Measurements from ENCODE around the gene FAAP20. TPM values are rescaled to one million over a fixed set of nuclear protein-coding genes. Genes with fewer than 3 reads are reported as not detected.

The FAAP20 gene
- polyA plus RNA-seq, 2 of the 4 experiments (the other 2 are of a cell fraction) = 5.1 to 26.0 TPM

DNA sequence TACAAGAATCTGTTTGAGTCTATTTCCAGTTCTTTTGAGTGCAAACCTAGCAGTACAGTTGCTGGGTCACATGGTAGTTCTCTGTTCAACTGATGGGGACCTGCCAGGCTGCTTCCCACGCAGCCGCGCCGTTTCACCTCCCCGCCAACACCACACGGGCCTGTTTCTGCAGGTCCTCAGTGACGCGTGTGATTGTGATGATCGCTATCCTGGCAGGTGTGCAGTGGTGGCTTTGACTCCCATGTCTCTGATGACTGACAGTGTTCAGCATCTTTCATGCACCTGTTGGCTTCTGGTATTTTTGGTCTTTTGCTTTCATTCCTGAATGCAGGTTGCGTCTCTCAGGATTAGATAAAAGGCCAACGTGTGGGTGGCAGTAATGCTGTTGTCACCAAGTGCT is 41.6 kb downstream of the FAAP20 start:
- DNase-seq (ENCODE audit: low read depth in 1 of 2, low spot score in 1 of 2) (no peak), ATAC-seq (no peak), FAIRE-seq (no peak)
- ChIA-PET CTCF (interaction anchor here (4.4 kb wide), 1 partner anchor 13 kb away, joined by 21 read pairs; no protein-coding TSS in a partner anchor), POLR2A (no interaction called here)
- Histone ChIP-seq H3K4me3 (no peak overlapping the region), H3K4me2 (no peak overlapping the region), H3K4me1 (no peaks in the 10 kb centered on the region), H3K27ac (no peak overlapping the region), H3K9me3 (no peaks in the 10 kb centered on the region)
- TF ChIP-seq TP53 (CRISPR knock-in tag; IDR thresholded peaks at IDR 0.05) = no peak
- no peak for TF ChIP-seq SMC3 (IDR thresholded peaks at IDR 0.05)
- TF ChIP-seq HOXB13 (CRISPR knock-in tag; IDR thresholded peaks at IDR 0.05; ENCODE audit: low read depth) = no peak
- no peak for TF ChIP-seq PBX3 (IDR thresholded peaks at IDR 0.05)
- no peak for TF ChIP-seq PHF8 (IDR thresholded peaks at IDR 0.05; ENCODE audit: borderline replicate concordance, low read depth)
- no peak for TF ChIP-seq CTCF (IDR thresholded peaks at IDR 0.05)
- TF ChIP-seq EHMT2 (IDR thresholded peaks at IDR 0.05; ENCODE audit: low read depth) = no peak
- no peak for TF ChIP-seq JUN (IDR thresholded peaks at IDR 0.05)
- TF ChIP-seq ATOH8 (CRISPR knock-in tag; IDR thresholded peaks at IDR 0.05; ENCODE audit: low read depth) = no peak
- TF ChIP-seq ZC3H11A (IDR thresholded peaks at IDR 0.05) = no peak
- TF ChIP-seq CBX2 (IDR thresholded peaks at IDR 0.05; ENCODE audit: borderline replicate concordance, low read depth) = no peak
- TF ChIP-seq, protein P1, sequence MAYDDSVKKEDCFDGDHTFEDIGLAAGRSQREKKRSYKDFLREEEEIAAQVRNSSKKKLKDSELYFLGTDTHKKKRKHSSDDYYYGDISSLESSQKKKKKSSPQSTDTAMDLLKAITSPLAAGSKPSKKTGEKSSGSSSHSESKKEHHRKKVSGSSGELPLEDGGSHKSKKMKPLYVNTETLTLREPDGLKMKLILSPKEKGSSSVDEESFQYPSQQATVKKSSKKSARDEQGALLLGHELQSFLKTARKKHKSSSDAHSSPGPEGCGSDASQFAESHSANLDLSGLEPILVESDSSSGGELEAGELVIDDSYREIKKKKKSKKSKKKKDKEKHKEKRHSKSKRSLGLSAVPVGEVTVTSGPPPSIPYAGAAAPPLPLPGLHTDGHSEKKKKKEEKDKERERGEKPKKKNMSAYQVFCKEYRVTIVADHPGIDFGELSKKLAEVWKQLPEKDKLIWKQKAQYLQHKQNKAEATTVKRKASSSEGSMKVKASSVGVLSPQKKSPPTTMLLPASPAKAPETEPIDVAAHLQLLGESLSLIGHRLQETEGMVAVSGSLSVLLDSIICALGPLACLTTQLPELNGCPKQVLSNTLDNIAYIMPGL (CRISPR knock-in tag; IDR thresholded peaks at IDR 0.05; ENCODE audit: borderline replicate concordance) = no peak
- TF ChIP-seq RARB (CRISPR knock-in tag; IDR thresholded peaks at IDR 0.05) = no peak
- TF ChIP-seq, protein P2, sequence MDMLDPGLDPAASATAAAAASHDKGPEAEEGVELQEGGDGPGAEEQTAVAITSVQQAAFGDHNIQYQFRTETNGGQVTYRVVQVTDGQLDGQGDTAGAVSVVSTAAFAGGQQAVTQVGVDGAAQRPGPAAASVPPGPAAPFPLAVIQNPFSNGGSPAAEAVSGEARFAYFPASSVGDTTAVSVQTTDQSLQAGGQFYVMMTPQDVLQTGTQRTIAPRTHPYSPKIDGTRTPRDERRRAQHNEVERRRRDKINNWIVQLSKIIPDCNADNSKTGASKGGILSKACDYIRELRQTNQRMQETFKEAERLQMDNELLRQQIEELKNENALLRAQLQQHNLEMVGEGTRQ (IDR thresholded peaks at IDR 0.05) = no peak
- TF ChIP-seq TFCP2L1 (CRISPR knock-in tag; IDR thresholded peaks at IDR 0.05) = no peak
- no peak for TF ChIP-seq CEBPB (IDR thresholded peaks at IDR 0.05)
- TF ChIP-seq FOSL2 (IDR thresholded peaks at IDR 0.05) = no peak
- TF ChIP-seq FOSL2 (CRISPR knock-in tag; IDR thresholded peaks at IDR 0.05) = no peak
- no peak for TF ChIP-seq HDAC2 (IDR thresholded peaks at IDR 0.05)
- no peak for TF ChIP-seq MAFK (IDR thresholded peaks at IDR 0.05; ENCODE audit: partially characterized antibody)
- 87% methylated on average over 11 of the region's 11 CpGs for WGBS (ENCODE audit: missing lambda C conversion rate)

DNA sequence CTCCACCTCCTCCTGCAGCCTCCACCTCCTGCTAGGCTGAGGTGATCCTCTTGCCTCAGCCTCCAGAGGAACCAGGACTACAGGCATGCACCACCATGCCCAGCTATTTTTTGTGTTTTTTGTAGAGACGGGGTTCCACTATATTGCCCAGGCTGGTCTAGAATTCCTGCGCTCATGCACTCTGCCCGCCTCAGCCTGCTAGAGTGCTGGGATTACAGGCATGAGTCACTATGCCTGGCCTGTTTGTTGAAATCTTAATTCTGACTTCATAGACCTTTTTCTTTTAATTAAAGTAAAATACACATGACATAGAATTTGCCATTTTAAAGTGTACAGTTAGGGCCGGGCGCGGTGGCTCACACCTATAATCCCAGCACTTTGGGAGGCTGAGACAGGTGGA is 42.7 kb downstream of the FAAP20 start:
- POLR2A ChIA-PET = no interaction called here
- no peak for ATAC-seq
- no peak for FAIRE-seq

More for the DNA sequence above, 42.7 kb downstream of the FAAP20 start:
- no peak for DNase-seq (ENCODE audit: low read depth in 1 of 2, low spot score in 1 of 2)
- Histone ChIP-seq H3K4me1 (no peaks in the 10 kb centered on the region), H3K4me2 (no peak overlapping the region), H3K27ac (no peak overlapping the region), H3K9me3 (no peaks in the 10 kb centered on the region), H3K4me3 (no peak overlapping the region)
- TF ChIP-seq ATOH8 (CRISPR knock-in tag; IDR thresholded peaks at IDR 0.05; ENCODE audit: low read depth) = no peak
- no peak for TF ChIP-seq RFX5 (IDR thresholded peaks at IDR 0.05)
- TF ChIP-seq CHD4 (IDR thresholded peaks at IDR 0.05; ENCODE audit: borderline replicate concordance) = no peak
- TF ChIP-seq TFCP2L1 (CRISPR knock-in tag; IDR thresholded peaks at IDR 0.05) = no peak
- no peak for TF ChIP-seq EHF (CRISPR knock-in tag; IDR thresholded peaks at IDR 0.05)
- no peak for TF ChIP-seq CTCF (IDR thresholded peaks at IDR 0.05)
- TF ChIP-seq, protein P1 (CRISPR knock-in tag; IDR thresholded peaks at IDR 0.05; ENCODE audit: borderline replicate concordance) = no peak
- no peak for TF ChIP-seq MYC (IDR thresholded peaks at IDR 0.05; ENCODE audit: borderline replicate concordance, low read length)
- TF ChIP-seq JUN (IDR thresholded peaks at IDR 0.05) = no peak
- TF ChIP-seq JUNB (IDR thresholded peaks at IDR 0.05) = no peak
- TF ChIP-seq NPAS2 (CRISPR knock-in tag; IDR thresholded peaks at IDR 0.05; ENCODE audit: borderline replicate concordance) = no peak
- no peak for TF ChIP-seq CBX2 (IDR thresholded peaks at IDR 0.05; ENCODE audit: borderline replicate concordance, low read depth)
- CTCF ChIA-PET = interaction anchor here (1.1 to 4.4 kb wide), 2 partner anchors 12 to 22 kb away, joined by 4 to 21 read pairs; no protein-coding TSS in a partner anchor
- WGBS (ENCODE audit: missing lambda C conversion rate) = 96% methylated on average over 6 of the region's 6 CpGs
